Measurements from ENCODE around the gene SETDB1. TPM values are rescaled to one million over a fixed set of nuclear protein-coding genes. Genes with fewer than 3 reads are reported as not detected.
A peak's percentile ranks its signal among the peaks of the same experiment; 100 is the strongest.

SETDB1 gene
- total and polyA plus RNA-seq, 2 of the 13 experiments (the other 11 are each of a cell fraction or from before 2014, with no cell fraction given), result 33.1 to 34.6 TPM

GRCh38 chr1:150926097-150926741 is at the start of gene SETDB1 (continued):
- peak; percentile 31; the same call in 1 of the 2 replicates for TF ChIP-seq ZHX2 (IDR thresholded peaks at IDR 0.05; ENCODE audit: low read depth)
- TF ChIP-seq ZHX2 (CRISPR knock-in tag; IDR thresholded peaks at IDR 0.05; ENCODE audit: borderline replicate concordance), result no peak
- TF ChIP-seq KLF15 (CRISPR knock-in tag; IDR thresholded peaks at IDR 0.05; ENCODE audit: borderline replicate concordance), result no peak
- TF ChIP-seq ZNF770 (CRISPR knock-in tag; IDR thresholded peaks at IDR 0.05), result 0 out of 2 replicates have a peak, but pooled peaks have one; percentile 10
- TF ChIP-seq ZFP62 (CRISPR knock-in tag; IDR thresholded peaks at IDR 0.05), result no peak
- peak; percentile 46; the same call in 1 of the 2 replicates for TF ChIP-seq CBFB (CRISPR knock-in tag; IDR thresholded peaks at IDR 0.05)
- TF ChIP-seq KAT7 (CRISPR knock-in tag; IDR thresholded peaks at IDR 0.05; ENCODE audit: borderline replicate concordance), result no peak
- peak; percentile 20; the same call in 1 of the 2 replicates for TF ChIP-seq ZSCAN5A (CRISPR knock-in tag; IDR thresholded peaks at IDR 0.05; ENCODE audit: borderline replicate concordance)
- 0 out of 2 replicates have a peak, but pooled peaks have one; percentile 58 for TF ChIP-seq ARHGAP35 (CRISPR knock-in tag; IDR thresholded peaks at IDR 0.05; ENCODE audit: borderline replicate concordance)
- peak; percentile 67 for TF ChIP-seq SRSF1 (optimal IDR thresholded peaks at IDR 0.05; ENCODE audit: low read depth, low read length)
- TF ChIP-seq ZNF616 (CRISPR knock-in tag; IDR thresholded peaks at IDR 0.05; ENCODE audit: low read depth), result no peak
- TF ChIP-seq ZNF660 (CRISPR knock-in tag; IDR thresholded peaks at IDR 0.05; ENCODE audit: borderline replicate concordance, low read depth), result no peak
- TF ChIP-seq SCMH1 (CRISPR knock-in tag; IDR thresholded peaks at IDR 0.05; ENCODE audit: borderline replicate concordance), result no peak
- peak; percentile 42 for TF ChIP-seq RBM39 (IDR thresholded peaks at IDR 0.05; ENCODE audit: low read depth, low read length, poor library complexity, severe bottlenecking)
- no peak for TF ChIP-seq ZNF83 (CRISPR knock-in tag; IDR thresholded peaks at IDR 0.05; ENCODE audit: borderline replicate concordance)
- no peak for TF ChIP-seq ZNF644 (CRISPR knock-in tag; IDR thresholded peaks at IDR 0.05; ENCODE audit: low read depth)
- 0 out of 2 replicates have a peak, but pooled peaks have one; percentile 38 for TF ChIP-seq ZNF136 (CRISPR knock-in tag; IDR thresholded peaks at IDR 0.05; ENCODE audit: low read depth)
- TF ChIP-seq ZBTB44 (CRISPR knock-in tag; IDR thresholded peaks at IDR 0.05), result no peak
